OCI-LY7 (cell line): ENCODE data around the gene ANO1. TPM values are rescaled to one million over a fixed set of nuclear protein-coding genes. Genes with fewer than 3 reads are reported as not detected.

Experiments
- BruUV-seq: library from RNA; stranded (reverse); fragments of 400-500 nt; replicated peaks from 2 replicates; lab custom pipeline; 2021; lab: Mats Ljungman, UMichigan
- CTCF ChIA-PET: fragments of 300-600 bp; sonication (Branson Sonifier 250); formaldehyde crosslinking; loops from one replicate; lab custom pipeline; 2022; ENCODE audit warnings: antibody characterized with exemption; ENCODE audit not compliant: unreplicated experiment; lab: Charles Lee
- POLR2A ChIA-PET: fragments of 300-600 bp; sonication (Branson Sonifier 250); formaldehyde crosslinking; loops from one replicate; lab custom pipeline; 2022; ENCODE audit warnings: antibody characterized with exemption; lab: Charles Lee
- DNase-seq: peaks from one replicate; pipeline ENCODE4 v3.0.0-alpha.2; 2015; ENCODE audit warnings: low spot score
- H2AFZ ChIP-seq: fragments of 200-600 bp; sonication (generic), shearing (Covaris generic); 2 replicates; pipeline ENCODE4 v1.6.1; 2014; ENCODE audit warnings: mild to moderate bottlenecking, antibody characterized with exemption, low read length, moderate library complexity
- H3K27ac ChIP-seq: fragments of 200-600 bp; sonication (generic); 2 replicates; pipeline ENCODE4 v1.5.1; 2014; ENCODE audit warnings: mixed run types, low read depth, mild to moderate bottlenecking, moderate library complexity, low read length, inconsistent platforms; ENCODE audit not compliant: poor library complexity, severe bottlenecking
- H3K36me3 ChIP-seq: fragments of 200-600 bp; sonication (generic); 2 replicates; pipeline ENCODE4 v1.6.1; 2014; ENCODE audit warnings: mild to moderate bottlenecking, antibody characterized with exemption, low read length, moderate library complexity, mixed read lengths; ENCODE audit not compliant: insufficient read depth
- H3K4me1 ChIP-seq: fragments of 200-600 bp; sonication (generic); 2 replicates; pipeline ENCODE4 v1.5.1; 2014; ENCODE audit warnings: mild to moderate bottlenecking, low read length; ENCODE audit not compliant: insufficient read depth, poor library complexity, severe bottlenecking
- H3K4me2 ChIP-seq: fragments of 200-600 bp; sonication (generic); 2 replicates; pipeline ENCODE4 v1.6.1; 2014; ENCODE audit warnings: mild to moderate bottlenecking, low read length
- H3K4me3 ChIP-seq: fragments of 200-600 bp; sonication (generic); 2 replicates; pipeline ENCODE4 v1.5.1; 2014; ENCODE audit warnings: mild to moderate bottlenecking, low read depth, low read length; ENCODE audit not compliant: poor library complexity, severe bottlenecking
- H3K79me2 ChIP-seq: fragments of 200-600 bp; sonication (generic); 2 replicates; pipeline ENCODE4 v1.6.1; 2016; ENCODE audit warnings: low read depth, mild to moderate bottlenecking, low read length, moderate library complexity, mixed read lengths; ENCODE audit not compliant: insufficient read depth
- H3K9me2 ChIP-seq: fragments of 200-600 bp; sonication (generic); 2 replicates; pipeline ENCODE4 v1.6.1; 2016; ENCODE audit warnings: mild to moderate bottlenecking, low read length, mixed read lengths; ENCODE audit not compliant: insufficient read depth
- H3K9me3 ChIP-seq: fragments of 200-600 bp; sonication (generic); 2 replicates; pipeline ENCODE4 v1.6.1; 2014; ENCODE audit warnings: mild to moderate bottlenecking, mixed run types, low read length, mixed read lengths
- H4K20me1 ChIP-seq: fragments of 200-600 bp; sonication (generic); 2 replicates; pipeline ENCODE4 v1.6.1; 2014; ENCODE audit warnings: mild to moderate bottlenecking, antibody characterized with exemption, low read length, moderate library complexity, mixed read lengths; ENCODE audit not compliant: insufficient read depth
- EZH2phosphoT487 ChIP-seq: fragments of 200-600 bp; sonication (generic); IDR thresholded peaks from 2 replicates; pipeline ENCODE4 v1.6.1; 2018; ENCODE audit warnings: low read depth, borderline replicate concordance, mild to moderate bottlenecking, mixed run types, antibody characterized with exemption, low read length, moderate library complexity, mixed read lengths
- intact Hi-C: fragments of 100-400 bp; cut with micrococcal nuclease; formaldehyde crosslinking; loops from one replicate; pipeline ENCODE4 v1.10.0; 2022; ENCODE audit not compliant: unreplicated experiment
- total RNA-seq, 2 experiments: library from RNA; depleted of rRNA in 1 of 2; stranded (reverse); fragments of >200 nt in 1 of 2; shearing (Covaris generic) in 1 of 2; gene quantifications; 2 replicates each; pipeline ENCODE4 v1.2.3, GENCODE V29; 2014 to 2022
- TF ChIP-seq, protein P1 (sequence below): fragments of 200-600 bp; sonication (generic); conservative IDR thresholded peaks from 2 replicates; pipeline ENCODE4 v1.5.1; 2014; ENCODE audit warnings: mild to moderate bottlenecking, antibody characterized with exemption, low read length, moderate library complexity, mixed read lengths

The ANO1 gene
- total RNA-seq, 2 experiments from 2014 or later = not detected

DNA sequence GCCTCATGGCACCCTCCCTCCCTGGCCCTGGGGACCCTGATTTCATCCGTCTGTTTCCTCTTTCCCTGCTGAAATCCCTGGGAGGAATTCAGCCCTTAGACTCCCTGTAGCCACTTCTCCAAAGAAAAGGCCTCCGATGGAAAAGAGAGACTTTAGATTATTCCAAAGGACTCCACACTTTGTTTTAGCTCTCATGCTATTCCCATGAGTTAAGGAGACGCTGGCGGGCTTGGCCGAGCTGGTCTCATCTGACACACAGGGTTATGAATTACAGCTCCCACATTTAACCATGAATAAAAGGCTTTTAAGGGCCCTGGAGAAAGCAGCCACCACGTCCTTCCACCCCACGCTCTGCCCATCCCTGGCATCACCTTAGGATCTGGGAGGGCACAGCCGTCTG, 57.0 kb downstream of the ANO1 start:
- DNase-seq = no peak
- BruUV-seq = no TSS peak
- Histone ChIP-seq H3K4me2 (no peak overlapping the region), H3K9me2 (no peaks in the 10 kb centered on the region), H3K4me3 (no peak overlapping the region), H3K27ac (no peak overlapping the region), H3K9me3 (no peaks in the 10 kb centered on the region), H2AFZ (no peak overlapping the region), H4K20me1 (no peaks in the 10 kb centered on the region), H3K36me3 (no peaks in the 10 kb centered on the region), H3K79me2 (no peaks in the 10 kb centered on the region), H3K4me1 (no peaks in the 10 kb centered on the region)
- TF ChIP-seq, protein P1, sequence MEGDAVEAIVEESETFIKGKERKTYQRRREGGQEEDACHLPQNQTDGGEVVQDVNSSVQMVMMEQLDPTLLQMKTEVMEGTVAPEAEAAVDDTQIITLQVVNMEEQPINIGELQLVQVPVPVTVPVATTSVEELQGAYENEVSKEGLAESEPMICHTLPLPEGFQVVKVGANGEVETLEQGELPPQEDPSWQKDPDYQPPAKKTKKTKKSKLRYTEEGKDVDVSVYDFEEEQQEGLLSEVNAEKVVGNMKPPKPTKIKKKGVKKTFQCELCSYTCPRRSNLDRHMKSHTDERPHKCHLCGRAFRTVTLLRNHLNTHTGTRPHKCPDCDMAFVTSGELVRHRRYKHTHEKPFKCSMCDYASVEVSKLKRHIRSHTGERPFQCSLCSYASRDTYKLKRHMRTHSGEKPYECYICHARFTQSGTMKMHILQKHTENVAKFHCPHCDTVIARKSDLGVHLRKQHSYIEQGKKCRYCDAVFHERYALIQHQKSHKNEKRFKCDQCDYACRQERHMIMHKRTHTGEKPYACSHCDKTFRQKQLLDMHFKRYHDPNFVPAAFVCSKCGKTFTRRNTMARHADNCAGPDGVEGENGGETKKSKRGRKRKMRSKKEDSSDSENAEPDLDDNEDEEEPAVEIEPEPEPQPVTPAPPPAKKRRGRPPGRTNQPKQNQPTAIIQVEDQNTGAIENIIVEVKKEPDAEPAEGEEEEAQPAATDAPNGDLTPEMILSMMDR = no peak
- no peak for TF ChIP-seq EZH2phosphoT487
- CTCF ChIA-PET = no interaction called here
- POLR2A ChIA-PET = no interaction called here
- intact Hi-C loops = no loop called here

DNA sequence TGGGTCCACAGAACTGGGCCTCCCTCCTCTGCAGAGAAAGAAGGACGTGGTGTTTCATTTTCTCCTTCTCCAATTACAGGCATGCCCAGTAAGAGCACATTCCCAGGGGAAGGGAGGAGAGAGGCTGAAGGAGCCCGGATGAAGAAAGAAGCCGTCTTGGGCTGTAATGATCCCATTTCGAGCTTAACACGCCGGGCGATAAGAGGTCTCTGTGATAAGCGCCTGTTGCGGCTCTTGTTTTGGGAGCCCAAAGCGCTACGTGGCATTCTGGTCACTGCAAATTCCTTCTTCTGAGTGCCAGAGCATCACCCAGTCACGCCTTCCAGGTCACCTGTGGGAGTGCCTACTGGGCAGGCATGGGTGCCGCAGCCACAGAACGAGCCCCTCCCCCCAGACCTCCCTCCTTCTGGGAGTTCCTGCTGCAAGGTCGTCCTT, 57.5 kb downstream of the ANO1 start:
- no peak overlapping the region for H3K27ac ChIP-seq
- intact Hi-C loops = no loop called here
- H2AFZ ChIP-seq = no peak overlapping the region
- no peak overlapping the region for H3K4me2 ChIP-seq
- no peak overlapping the region for H3K4me3 ChIP-seq
- TF ChIP-seq, protein P1 = no peak
- no peak for TF ChIP-seq EZH2phosphoT487
- H3K9me2 ChIP-seq = no peaks in the 10 kb centered on the region
- no TSS peak for BruUV-seq
- H3K9me3 ChIP-seq = no peaks in the 10 kb centered on the region
- CTCF ChIA-PET = no interaction called here
- H3K79me2 ChIP-seq = no peaks in the 10 kb centered on the region
- H4K20me1 ChIP-seq = no peaks in the 10 kb centered on the region
- no peaks in the 10 kb centered on the region for H3K4me1 ChIP-seq
- POLR2A ChIA-PET = no interaction called here
- H3K36me3 ChIP-seq = no peaks in the 10 kb centered on the region
- no peak for DNase-seq

DNA sequence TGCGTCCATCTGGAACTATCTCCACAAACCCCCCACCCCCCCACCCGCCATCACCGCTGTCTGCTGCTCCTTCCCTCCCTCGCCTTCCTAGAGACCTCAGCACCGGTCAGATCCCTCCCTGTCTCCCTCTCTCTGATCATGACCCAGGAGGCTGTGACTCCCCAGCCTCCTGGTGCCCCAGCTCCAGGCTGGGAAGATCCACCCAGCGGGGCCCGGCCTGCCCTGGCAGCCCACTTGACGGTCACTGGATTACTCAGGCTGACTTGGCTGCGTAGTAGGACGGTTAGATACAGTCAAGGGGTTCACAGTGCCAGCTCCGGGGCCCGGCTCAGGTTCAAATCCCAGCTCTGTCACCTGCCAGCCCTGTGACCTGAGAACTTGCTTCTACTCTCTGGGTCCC, 59.3 kb downstream of the ANO1 start:
- Histone ChIP-seq H4K20me1 (no peaks in the 10 kb centered on the region), H3K4me1 (no peaks in the 10 kb centered on the region), H3K79me2 (no peaks in the 10 kb centered on the region), H3K4me2 (no peak overlapping the region), H3K36me3 (no peaks in the 10 kb centered on the region), H3K9me2 (no peaks in the 10 kb centered on the region), H2AFZ (no peak overlapping the region), H3K27ac (no peak overlapping the region), H3K9me3 (no peaks in the 10 kb centered on the region), H3K4me3 (no peak overlapping the region)
- TF ChIP-seq, protein P1 = no peak
- TF ChIP-seq EZH2phosphoT487 = no peak
- intact Hi-C loops = no loop called here
- ChIA-PET POLR2A (no interaction called here), CTCF (no interaction called here)
- BruUV-seq = no TSS peak
- no peak for DNase-seq
